NCI-H748 (cell line): ENCODE measurements around the gene ADAD2.
A peak's percentile ranks its signal among the peaks of the same experiment; 100 is the strongest.

Source experiments
- DNase-seq: peaks from one replicate; lab custom pipeline; 2025; ENCODE audit not compliant: unreplicated experiment; lab: John Stamatoyannopoulos, UW

ADAD2 gene

DNA sequence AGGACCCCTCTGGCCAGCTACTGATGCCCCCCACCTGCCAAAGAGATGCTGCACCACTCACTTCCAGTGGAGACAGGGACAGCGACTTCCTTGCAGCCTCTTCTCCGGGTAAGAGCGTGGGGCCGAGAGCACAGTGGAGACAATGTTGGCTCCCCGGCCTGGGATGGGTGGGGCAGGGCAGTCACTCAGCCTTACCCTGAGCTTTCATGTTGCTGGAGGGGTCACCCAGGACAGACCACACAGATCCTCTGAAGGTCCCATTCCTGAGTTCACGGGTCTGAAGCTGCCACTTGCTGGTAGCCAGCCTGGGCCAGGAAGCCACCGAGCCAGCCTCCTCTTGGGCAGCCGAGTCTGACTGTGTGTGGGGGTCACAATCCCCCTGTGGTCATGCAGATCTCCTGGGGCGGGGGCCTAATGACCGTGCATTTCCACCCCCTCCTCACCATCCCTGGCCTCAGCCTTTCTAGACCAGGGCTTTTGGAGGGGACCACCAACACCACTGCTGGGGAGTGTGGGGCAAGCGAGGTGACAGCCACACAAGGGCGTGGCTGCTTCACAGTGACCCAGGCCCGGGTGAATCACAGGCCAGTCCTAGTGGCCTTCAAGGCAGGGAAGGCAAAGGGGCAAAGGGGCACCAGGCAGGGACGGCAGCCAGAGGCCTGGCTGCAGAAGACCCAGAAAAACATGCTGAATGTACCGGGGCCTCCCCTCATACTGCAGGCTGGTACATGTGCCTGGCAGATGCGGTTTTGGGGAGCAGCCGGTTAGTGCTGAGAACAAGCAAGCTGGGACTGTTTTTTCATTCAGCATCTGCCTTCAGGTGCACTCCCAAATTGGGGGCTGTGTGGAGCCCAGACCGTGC lies 14.5 kb upstream of the ADAD2 start:
- DNase-seq = no peak

- no peak for DNase-seq
Observed at GRCh38 chr16:84177741-84178073, 13.2 kb upstream of the ADAD2 start.

DNA sequence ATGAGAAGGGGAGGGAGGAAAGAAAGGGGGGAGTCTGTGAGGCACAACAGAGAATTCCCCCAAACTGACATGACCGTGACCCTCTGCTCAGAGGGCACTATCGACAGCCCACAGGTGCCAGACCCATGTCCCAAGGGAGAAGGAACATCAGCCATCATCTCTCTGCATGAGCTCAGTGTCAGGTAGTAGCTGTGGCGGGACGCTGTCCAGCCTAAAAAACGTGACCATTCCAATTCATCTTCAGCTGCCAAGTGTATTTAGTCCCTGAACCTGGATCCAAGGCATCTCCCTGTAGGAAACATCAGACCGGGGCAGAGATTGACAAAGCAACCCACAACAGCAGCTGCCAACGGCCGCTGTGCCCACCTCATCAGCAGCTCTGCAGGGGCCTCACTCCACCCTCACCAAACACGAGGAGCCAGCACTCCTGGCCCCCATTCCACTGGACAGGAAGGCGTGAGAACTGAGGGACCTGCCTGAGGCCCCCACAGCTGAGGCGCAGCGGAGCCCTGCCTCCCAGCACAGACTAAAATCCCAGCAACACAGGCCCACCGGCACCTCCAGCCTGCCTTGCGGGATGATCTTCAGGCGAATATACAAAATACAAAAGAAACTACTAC lies 12.7 kb upstream of the ADAD2 start:
- no peak for DNase-seq

DNA sequence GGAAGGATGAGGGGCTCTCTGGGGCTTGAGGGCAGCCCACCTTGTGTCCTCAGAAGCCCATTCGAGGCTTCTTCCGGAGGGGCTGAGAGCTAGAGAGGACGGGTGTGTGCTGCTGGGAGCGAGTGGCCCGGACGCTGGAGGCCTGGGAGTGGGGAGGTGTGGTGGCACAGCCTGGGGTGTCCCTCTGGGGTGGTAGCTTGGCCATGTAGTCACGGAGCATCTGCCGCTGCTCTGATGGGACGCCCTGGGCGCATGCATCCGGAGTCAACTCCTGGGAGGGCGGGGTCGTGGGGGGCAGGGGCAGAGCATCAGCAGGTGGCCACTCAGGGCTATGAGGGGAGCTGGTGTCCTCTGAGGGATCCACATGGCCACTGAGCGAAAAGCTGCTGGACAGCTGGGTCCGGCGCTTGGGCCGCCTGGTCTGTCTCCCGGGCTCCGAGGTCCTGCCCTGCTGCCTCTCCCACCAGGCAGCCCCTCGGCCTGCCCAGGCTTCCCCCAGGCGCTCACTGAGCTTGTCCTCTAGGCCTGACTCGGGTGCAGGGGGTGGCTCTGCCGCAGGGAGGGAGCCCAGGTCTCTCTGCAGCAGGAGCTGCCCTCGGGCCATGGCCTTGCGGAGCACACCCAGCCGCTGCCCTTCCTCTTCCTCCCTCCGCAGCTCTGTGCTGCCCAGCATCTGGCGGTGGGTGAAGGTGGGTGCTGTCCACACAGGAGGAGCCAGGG lies 11.9 kb upstream of the ADAD2 start:
- no peak for DNase-seq

- DNase-seq = no peak
Observed at GRCh38 chr16:84179612-84180320, 11.2 kb upstream of the ADAD2 start.

- DNase-seq = no peak
Observed at GRCh38 chr16:84180519-84181140, 10.3 kb upstream of the ADAD2 start.

- DNase-seq = no peak
Observed at GRCh38 chr16:84181144-84181915, 9.6 kb upstream of the ADAD2 start.

GRCh38 chr16:84182104-84182503 lies 8.9 kb upstream of the ADAD2 start:
- DNase-seq = no peak

DNA sequence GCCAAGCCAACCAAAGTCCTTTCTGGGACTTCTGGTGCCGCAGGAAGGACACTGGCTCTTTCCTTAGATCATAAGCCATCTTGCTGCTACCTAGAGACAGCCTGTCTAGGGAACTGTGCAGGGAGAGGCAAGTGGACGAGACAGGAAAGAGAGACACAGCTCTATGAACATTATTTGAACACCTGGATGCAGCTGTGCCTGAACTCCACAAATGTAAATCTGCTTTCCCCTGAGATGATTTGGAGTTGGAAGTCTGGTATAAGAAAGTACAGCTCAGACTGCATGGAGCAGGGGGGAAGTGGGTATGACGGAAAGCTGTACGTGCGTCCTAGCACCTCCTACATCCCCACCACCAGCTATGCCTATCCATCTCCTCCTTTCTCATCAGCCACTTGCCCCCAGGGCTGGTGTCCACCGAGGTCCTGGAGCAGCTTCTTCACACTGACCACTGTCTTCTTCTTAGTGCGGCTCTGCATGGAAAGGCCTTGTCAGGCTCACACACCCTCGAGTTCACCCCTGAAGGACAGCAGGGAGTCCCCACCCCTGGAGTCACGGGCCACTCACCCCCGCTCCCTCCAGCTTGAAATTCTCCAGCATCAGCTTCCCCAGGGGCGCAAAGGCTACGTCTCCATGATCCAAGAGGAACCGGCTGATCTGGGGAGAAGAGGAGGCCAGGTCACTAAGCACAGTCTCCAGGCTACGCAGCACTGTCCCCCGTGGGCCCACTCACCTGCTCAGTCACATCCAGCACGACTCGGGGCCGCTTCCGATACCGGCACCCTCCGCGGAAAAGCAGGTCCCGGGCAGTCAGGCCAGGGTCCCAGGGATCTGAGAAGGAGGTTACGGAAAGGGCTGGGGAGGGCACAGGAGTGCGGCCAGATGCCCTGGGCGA lies 8.0 kb upstream of the ADAD2 start:
- DNase-seq = no peak

- no peak for DNase-seq
Observed at GRCh38 chr16:84183572-84183875, 7.4 kb upstream of the ADAD2 start.

DNA sequence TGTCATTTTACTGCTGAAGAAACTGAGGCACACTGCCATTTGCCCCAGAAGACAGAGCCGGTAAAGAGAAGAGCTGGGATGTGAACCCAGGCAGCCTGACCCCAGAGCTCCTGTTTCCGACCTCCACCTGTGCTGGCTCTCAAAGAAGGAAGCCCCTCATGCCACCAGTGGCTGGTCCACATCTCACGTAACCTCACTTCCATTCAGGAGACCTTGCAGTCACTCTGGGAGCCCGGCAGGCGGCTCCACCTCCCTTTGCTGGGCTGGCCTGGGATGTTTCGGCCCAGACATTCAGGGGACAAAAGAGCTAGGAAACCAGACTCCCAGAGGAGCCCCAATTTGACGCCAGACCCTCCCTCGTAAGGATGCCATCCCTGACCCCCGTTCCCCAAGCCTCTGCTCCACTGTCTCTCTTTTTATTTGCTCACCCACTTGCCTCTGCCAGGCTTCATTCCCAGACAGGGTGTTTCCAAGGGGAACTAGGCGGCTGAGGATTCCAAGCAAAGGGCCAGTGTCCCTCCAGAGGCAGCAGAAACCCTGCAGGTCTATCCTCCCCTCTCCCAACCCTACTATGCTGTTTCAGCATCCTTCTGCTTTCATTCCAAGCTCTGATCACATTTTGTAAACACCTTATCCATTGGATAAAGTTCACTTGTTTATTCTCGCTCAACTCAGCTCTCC lies 6.9 kb upstream of the ADAD2 start:
- no peak for DNase-seq

- DNase-seq = no peak
Observed at GRCh38 chr16:84184775-84185174, 6.2 kb upstream of the ADAD2 start.

DNA sequence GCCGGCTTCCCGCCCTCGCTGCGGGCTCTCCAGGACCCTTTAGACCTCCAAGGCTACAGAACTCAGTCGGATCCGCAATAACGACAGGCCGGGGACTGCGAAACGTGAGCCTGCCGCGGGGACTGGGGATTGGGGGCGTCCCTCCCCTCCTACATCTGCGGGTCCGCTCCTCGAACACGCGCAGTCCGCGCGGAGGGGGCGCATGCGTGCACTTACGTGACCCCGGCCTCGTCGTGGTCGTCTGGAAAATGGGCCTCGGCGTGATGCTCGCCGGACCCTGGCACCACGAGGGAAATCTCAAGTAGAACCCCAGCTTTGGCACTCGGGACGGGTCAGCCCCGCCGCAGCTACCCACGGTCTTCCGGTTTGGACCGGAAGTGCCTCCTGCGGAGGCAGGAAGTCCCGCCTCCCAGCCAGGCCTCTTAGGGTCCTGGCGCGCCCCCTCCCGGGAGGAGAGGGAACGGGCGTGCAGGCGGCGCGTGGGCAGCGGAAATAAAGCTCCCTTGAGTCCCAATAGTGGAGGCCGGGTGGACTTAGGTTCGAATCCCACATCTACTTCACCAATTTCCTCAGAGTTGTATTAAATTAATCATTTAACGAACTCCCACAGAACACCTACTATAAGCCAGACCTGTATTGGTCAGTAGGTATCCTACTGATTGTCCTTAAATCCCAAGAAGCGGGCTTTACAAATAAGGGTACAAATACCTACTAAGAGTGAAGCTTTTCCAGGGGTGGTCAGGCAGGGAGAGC lies 4.1 kb upstream of the ADAD2 start, which contains the start of gene TAF1C:
Gene TAF1C, minus strand, starts transcription at position 373 of the 753 bp plus-strand sequence. CDS start 2,069 bp downstream, outside the sequence.
- peak; percentile 90 for DNase-seq

GRCh38 chr16:84191466-84191865 lies 509 bp downstream of the ADAD2 start:
- no peak for DNase-seq

DNA sequence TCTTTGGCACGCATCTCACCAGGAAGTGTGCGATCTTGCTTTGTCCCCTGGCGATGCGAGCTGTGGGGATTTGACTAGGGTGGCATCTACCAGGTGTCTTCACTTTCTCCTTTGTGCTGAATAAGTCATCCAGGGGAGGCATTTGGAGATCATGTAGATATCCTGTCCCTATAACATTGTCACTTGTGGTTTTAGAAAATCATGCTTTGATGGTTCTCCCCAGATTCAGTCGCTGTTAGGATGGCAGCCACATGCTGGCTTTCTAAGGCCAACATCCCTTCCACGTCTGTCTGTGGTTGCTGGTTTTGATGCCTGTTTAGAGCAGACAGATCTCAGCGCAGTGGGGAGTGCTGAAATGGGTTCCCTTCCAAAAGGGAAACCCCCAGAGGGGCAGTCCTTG lies 2.5 kb downstream of the ADAD2 start:
- no peak for DNase-seq

GRCh38 chr16:84194018-84194417 lies 3.1 kb downstream of the ADAD2 start:
- no peak for DNase-seq

DNA sequence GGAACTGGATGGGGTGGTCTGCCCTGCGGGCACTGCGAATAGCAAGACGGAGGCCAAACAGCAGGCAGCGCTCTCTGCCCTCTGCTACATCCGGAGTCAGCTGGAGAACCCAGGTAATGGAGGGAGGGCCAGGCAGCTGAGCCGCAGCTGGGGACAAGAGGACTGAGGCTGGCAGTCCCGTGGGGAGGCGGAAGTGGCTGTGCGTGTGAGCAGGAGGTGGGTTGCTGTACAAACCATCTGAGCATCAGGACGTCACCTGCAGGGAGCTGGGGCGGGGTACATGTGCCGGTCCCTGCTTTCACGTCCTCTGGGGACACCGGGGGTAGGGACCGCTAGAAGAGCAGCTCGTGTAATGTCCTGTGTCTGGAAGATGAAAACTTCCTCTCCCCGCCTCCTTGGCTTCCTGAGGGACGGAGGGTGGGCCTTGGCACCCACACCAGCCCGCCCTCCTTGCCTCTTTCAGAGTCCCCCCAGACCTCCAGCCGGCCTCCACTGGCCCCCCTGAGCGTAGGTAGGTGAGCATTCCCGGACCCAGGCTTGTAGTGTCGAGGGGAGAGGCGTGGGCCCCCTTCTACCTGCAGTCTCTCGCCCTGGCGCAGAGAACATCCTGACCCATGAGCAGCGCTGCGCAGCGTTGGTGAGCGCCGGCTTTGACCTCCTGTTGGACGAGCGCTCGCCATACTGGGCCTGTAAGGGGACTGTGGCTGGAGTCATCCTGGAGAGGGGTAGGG lies 3.7 kb downstream of the ADAD2 start:
- peak; percentile 68 for DNase-seq
